ENCODE data around the gene ARID3C.
"Not testable (repeated sequence)": the region's sequence is repeated elsewhere in the genome, so short reads cannot be mapped to it uniquely, and the experiment has no call there.

ARID3C gene

DNA sequence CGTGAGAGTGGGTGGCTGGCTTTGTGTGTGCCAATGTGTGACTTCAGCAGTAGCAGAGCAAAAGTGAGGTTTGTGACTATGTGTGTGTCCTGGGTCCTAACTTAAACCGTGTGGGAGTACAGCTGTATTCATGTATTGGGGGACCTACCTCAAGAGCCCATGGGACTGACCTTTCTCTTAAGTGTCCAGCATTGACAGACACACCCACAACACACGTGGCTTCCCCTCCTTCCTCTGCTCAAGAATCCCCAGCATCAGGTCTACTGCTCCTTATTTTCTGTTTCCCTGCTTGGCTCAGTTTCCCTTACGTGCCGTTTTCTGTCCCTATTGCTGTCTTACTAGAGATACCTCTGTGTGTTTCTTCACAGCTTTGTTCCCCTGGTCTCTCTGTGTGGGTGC is 23.7 kb upstream of the ARID3C start:
- no peak for DNase-seq (ENCODE audit: low spot score)

DNA sequence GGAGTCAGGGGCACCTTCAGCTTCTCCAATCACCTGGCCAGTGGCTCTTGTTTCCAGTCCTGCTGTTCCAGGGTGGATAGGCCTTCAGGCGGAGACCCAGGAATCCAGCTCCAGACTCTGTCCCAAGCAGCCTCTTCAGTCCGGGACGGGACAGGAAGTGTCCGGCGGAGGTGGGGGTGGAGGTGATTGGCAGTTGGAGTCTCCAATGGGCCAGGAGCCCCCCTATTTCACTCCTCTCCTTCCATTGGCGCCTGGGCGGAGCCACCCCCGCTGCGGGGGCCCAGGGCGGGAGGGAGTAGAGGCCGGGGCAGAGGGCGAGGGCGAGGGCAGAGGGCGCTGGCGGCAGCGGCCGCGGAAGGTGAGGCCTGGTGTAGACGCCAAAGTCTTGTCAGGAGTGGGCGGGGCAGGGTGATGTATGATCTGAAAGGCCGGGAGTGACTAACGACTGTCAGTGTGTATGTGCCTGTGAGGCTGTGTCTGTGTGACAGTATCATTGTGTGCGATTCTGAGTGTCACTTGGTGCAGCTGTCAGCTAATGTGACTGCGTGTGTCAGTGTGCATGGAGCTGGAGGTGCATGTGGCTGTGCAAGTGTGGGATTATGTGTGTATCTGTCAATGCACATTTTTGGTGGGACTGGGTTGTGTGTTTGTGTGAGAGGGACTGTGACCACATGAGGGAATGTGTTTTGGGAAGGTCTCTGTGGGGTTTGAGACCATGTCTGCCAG is 23.2 kb upstream of the ARID3C start, which contains the start of gene IL11RA:
IL11RA (plus strand) TSS at position 310 of the 726 bp plus-strand sequence. CDS start 3,033 bp downstream, outside the sequence.
- DNase-seq (ENCODE audit: low spot score) = peak; percentile 94

DNA sequence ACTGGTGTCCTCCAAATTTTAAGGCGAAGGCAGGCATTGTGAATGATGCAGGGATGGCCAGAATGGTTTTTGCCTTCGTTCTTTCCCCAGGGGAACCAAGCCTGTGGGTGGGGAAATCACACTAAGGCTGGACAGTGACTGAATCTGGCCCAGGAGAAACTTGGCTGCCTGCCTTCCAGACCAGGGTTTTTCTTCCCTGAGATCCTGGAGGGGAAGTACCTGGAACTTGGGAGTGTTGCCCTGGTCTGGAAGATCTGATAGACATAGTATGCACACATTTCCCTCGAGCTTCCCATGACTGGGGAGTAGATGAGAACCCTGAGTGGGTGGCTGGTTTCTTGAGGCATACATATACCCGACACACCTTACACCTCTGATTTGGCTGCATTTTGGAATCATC is 22.5 kb upstream of the ARID3C start:
- no peak for DNase-seq (ENCODE audit: low spot score)

DNA sequence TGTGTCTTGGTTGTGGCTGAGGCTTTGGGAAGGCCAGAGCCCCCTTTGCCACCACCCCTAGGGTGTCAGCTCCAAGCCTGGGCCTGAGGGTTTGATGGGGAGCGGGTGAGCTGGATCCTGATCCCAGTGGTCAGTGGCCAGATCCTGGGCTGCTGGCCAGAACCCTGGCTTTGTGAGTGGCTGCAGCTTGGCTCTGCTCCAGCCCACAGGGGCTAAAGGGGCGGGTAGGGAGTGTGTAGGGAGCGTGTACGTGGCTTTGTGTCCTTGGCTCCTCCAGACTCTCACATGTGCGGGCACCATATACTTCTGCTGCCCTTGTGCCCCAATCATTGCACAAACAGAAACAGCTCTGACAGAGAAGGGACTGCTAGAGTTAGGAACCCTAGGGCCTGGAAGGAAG is 21.9 kb upstream of the ARID3C start:
- no peak for DNase-seq (ENCODE audit: low spot score)

DNA sequence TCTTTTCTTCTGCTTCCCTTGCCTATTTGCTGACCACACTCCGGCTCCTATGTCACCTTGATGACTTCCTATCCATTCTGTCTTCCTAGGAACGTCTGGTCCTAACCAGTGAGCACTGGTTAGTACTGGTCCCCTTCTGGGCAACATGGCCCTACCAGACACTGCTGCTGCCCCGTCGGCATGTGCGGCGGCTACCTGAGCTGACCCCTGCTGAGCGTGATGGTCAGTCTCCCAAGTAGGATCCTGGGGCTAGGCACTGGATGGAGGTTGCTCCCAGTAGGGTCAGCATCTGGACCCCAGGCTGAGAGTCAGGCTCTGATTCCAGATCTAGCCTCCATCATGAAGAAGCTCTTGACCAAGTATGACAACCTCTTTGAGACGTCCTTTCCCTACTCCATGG is 19.8 kb upstream of the ARID3C start:
- no peak for DNase-seq (ENCODE audit: low spot score)

DNA sequence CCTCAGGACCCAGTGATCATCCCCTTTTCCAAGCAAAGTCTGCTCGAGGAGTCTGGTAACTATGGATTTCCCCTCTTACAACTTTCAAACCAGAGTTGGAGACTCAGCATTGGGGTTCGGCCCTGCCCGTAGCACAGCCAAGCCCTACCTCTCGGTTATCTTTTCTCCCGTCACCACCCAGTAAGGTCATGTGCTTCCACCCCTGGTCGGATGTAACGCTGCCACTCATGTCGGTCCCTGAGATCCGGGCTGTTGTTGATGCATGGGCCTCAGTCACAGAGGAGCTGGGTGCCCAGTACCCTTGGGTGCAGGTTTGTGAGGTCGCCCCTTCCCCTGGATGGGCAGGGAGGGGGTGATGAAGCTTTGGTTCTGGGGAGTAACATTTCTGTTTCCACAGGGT is 18.8 kb upstream of the ARID3C start:
- DNase-seq (ENCODE audit: low spot score) = no peak

DNA sequence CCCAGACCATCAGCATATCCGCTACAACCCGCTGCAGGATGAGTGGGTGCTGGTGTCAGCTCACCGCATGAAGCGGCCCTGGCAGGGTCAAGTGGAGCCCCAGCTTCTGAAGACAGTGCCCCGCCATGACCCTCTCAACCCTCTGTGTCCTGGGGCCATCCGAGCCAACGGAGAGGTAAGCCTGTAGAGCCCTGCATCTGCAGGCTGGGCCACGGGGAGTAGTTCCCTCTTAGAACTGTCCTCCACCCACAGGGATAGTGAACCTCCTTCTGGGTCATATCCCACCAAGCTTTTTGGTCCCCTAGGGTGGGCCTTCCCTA is 18.2 kb upstream of the ARID3C start:
- DNase-seq (ENCODE audit: low spot score) = no peak

DNA sequence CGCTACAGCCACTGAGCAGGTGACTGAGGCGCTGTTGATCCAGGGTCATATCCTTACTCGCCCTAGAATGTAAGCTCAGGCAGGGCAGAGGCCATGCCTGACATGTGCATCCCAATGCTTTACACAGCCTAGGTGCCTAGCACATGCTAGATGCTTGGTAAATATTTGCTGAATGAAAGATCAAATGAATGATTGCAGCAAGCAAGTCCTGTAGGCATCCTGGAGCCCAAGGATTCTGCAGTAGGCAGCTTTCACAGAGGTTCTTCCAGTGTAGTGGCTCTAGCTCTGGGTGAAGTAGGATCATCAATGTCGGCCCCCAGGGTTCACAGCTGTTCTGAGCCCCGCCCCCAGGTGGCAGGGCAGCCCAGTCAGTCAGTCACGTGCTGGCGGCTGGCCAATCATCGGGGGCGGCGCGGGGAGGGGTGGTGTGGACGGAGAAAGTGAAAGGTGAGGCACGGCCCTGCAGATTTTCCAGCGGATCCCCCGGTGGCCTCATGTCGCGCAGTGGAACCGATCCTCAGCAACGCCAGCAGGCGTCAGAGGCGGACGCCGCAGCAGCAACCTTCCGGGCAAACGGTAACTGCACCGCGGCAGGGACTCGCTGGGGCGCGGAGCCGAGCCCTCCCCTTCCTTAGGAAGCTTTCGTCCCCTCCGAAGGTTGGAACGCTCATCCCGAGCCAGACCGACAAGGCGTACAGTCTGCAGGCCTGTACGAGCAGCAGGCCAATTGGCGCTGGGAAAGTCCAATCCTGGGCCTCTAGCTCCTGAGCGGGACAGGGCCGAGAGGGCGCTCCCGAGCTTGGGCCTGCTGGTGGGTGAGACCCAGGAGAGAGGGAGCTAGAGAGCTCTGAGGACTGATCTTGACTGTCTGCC is 17.6 kb upstream of the ARID3C start, which contains the start of gene GALT:
GALT (plus strand) TSS at position 465 of the 873 bp plus-strand sequence; CDS start at position 495, 30 bp downstream.
- DNase-seq (ENCODE audit: low spot score) = peak; percentile 80

DNA sequence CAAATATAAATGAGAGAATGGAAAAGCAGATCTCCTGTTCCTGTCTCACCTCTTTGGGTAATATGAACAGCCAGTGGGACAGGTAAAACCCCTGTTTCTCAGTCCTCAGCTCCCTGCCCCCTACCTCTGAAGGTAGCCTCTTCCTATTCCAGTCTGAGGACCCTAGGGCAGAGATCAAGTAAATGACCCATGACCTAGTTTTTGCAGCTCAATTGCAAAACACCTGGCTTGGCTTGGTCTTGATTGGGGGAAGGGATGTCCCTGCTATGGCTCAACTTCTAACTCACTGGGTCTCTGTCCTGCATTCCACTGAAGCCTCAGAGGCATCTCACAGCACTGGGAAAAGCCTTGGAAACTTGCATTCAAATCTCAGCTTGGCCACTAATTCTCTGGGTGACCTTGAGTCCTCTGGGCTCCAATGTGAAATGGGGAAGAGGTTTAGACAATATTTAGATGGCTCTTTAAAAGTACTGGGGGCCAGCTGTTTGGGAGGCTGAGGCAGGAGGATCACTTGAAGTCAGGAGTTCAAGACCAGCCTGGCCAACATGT is 16.0 kb upstream of the ARID3C start:
- no peak for DNase-seq (ENCODE audit: low spot score)

DNA sequence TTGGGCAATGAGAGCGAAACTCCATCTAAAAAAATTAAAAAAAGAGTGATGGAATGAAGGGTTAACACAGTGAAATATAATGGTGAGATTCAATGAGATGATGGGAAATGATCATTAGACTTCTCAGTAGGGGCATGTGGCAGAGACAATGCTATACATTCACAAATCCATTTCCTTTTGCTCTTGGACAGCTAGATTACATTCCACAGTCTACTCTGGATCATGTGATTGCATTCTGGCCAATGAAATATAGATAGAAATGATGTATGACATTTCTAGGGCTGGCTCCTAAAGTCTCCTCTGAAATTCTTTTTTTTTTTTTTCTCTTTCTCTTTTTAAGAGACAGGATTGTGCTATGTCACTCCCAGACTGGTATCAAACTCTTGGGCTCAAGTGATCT is 13.8 kb upstream of the ARID3C start:
- no peak for DNase-seq (ENCODE audit: low spot score)

DNA sequence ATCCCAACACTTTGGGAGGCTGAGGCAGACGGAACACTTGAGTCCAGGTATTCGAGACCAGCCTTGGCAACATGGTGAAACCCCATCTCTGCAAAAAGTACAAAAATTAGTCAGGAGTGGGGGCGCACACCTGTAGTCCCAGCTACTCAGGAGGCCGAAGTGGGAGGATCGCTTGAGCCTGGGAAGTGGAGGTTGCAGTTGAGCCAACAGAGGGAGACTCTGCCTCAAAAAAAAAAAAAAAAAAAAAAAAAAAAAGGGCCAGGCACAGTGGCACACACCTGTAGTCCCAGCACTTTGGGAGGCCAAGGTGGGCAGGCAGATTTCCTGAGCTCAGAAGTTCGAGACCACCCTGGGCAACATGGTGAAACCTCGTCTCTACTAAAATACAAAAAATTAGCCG is 10.5 kb upstream of the ARID3C start:
- not testable (repeated sequence) for DNase-seq (ENCODE audit: low spot score)

DNA sequence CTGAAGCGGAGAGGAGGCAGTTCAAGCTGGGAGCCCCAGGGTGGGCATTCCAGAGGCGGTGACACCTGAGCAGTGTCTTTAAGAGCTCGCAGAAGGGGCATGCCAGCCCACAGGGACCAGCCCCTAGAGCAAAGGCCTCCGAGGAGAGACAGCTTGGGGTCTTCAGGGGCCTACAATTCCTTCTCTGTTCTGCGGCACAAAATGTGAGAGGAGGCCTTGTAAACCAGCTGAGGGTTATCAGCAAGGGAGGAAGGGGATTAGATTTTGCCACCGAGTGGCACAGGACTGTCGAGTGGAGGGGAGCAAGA is 9.2 kb upstream of the ARID3C start:
- no peak for DNase-seq (ENCODE audit: low spot score)

DNA sequence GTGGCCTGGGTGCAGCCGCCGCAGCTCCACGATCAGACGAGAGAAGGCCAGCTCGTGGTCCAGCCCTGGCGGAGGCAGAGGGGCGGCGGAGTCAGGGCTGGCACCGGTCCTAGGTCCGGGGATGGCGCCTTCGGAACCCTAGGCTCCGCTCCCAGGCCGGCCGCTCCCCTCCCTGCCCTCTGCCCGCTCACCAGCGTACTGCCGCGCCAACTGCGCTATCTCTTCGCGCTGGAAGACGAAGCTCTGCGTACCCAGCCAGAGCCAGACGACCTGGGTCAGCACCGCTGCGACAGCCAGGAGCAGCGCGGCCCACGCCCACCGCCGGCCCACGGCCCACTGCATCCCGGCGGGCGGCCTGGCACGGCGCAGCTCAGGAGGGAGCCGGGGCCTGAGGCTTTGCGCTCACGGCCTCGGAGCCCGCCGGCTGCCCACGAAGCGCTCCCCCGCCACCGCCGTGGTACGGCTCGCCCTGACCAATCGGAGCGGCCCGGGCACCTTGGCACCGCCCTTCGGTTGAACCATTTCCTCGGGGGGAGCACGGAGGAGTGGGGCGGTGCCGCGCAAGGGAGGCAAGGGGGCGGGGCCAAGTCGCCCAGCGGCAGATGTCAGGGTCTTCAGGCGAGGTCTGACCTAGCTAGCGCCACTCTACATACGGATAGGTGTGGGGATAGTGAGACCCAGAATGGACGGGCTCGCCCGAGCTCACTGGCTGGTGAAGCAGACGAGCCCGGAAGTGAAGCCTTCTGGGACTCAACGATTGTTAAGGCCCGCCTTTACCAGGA is 8.7 kb upstream of the ARID3C start, which contains the start of gene SIGMAR1:
SIGMAR1 (minus strand) TSS at position 432 of the 782 bp plus-strand sequence; CDS start at position 342, 90 bp downstream.
- peak; percentile 93 for DNase-seq (ENCODE audit: low spot score)

DNA sequence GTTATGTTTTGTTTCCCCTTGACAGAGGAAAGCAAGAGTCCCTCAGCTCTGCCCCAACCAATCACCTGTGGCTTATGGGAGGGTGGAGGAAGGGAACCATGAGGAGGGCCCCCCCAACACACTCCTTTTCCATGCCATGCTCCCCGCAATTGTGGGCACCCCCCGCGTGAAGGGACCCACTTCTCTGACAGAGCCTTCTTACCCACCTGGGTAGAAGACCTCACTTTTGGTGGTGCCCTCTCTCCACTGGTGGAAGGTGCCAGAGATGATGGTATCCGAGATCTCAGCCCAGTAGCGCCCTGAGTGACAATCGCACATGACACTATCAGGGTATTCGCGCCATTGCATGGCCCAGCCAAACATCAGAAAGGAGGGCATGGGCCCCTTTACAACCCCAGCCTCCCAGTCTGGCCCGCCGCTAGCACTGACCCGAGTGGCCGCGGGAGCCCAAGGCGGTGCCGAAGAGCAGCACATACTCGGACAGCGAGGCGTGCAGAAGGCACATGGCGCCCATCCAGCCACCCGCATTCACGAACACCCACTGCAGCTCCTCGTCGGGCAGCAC is 8.0 kb upstream of the ARID3C start:
- DNase-seq (ENCODE audit: low spot score) = no peak

DNA sequence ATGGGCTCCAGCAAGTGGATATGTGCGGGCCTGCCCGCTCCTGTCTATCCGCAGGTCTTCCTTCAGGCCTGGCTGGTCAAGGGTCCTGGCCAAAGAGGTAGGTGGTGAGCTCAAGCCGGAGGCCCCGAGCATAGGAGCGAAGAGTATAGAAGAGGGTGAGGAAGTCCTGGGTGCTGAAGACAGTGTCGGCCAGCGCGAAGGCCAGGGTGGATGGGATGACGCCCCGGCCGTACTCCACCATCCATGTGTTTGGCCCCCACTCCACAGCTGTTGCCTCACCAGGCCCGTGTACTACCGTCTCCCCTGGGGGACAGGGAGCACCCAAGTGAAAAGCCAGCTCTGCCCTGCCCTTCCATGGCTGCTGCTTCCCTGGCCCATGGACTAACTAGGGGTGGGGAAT is 6.7 kb upstream of the ARID3C start:
- no peak for DNase-seq (ENCODE audit: low spot score)

DNA sequence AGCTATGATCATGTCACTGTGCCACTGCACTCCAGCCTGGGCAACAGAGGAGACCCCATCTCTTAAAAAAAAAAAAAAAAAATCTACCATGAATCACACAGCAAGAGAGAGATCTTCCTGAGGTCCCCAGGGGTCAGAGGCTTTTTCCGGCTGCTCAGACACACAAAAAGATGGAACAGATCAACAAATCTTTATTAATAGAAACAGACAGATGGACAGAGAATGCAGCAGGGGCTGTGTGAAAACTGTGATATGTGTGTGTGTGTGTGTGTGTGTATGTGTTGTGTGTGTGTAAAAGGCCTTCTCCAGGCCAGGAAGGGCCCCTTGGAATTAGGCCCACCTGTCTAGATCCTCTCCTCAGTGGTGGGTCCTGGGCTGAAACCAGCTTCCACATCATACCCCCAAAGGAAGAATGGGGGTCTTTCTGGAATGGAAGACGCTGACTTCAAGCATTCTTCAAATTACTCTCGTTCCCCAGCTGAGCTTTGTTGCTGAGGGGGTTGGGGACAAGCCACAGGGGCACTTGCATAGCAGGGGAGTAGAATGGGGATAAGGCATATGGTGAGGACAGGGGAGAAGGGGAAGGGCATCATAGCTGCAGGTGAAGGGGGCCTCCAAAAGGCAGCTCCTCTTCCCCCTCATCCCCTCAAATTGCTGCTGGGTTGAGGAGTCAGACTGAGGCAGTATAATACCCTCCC is 5.8 kb upstream of the ARID3C start:
- no peak for DNase-seq (ENCODE audit: low spot score)

DNA sequence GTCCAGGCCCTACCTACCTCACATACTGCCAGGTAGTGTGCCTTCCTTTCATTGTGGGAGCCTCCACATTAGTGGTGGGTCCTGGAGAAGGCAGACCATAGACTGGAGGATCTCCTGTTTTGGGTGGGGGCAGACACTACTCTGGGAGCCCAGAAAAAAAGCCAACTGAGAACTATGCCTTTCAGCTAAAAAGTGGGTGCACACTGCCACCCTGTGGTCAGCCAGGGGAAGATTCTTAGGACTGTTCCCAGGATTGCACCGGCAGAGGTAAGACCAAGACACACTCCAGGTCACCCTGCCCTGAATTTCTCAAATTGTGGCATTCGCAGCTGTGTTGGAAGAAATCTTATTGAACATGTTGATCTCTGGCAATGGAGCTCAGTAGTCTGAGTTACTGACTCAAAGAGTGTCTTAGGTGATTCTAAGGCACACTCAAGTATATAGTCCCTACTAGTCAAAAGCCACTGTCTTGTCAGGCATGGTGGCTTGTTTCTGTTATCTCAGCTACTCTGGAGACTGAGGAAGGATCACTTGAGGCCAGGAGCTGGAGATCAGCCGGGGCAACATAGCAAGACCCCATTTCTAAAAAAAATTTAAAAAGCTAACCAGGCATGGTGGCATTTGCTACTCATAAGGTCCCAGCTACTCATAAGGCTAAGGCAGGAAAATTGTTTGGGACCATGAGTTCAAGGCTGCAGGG is 5.1 kb upstream of the ARID3C start:
- peak; percentile 67 for DNase-seq (ENCODE audit: low spot score)

DNA sequence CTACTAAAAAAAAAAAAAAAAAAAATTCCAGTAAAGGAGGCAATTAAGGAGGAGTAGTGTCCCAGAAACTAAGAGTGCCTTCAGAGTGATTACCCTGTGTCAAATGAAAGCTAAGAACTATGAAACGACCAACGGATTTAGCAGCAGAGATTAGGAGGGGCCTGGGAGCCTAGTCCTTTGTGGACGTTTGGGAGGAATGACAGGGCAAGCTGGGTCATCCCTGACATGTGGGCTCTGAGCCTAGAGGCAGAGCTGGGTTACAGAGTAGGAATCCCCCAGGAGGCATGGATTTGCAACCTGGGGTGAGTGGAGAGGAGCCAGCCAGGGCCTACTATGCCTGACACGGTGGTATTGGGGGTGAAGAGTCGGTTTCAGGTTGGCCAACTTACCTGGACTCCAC is 4.3 kb upstream of the ARID3C start:
- no peak for DNase-seq (ENCODE audit: low spot score)

DNA sequence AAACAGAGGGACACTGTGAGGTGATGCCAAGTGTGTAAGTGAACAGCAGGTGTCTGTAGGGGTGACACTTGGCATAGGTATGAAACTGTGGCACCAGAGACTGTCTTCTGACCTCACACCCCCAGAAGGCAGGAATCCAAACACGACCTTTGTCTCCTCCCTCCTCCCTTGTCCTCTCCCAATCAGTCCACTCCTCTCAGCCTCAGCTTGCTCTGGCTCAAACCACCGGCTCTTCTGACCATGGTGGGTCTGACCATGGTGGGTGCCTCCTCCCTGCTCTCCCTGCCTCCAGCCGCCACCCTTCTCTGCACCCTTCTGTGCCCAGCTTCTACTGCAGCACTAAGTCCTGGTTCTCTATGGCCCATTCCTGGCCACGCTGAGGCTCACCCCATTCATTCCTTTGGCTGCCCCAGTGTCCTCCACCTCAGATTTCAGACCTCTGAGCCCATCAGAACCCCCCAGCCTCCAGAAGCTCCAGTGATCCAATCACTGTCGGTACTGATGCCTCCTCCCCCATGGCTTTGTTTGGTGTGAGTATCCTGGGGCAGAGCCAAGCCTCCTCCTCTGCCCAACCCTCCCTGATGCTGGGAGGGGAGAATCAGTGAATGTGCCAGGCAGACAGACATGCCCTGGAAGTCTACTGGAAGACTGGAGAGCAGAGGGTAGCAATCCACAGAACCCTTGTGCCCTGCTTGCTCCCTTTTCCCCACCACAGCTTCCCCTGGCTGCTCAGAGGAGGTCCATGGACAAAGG is 1.7 kb upstream of the ARID3C start:
- no peak for DNase-seq (ENCODE audit: low spot score)

DNA sequence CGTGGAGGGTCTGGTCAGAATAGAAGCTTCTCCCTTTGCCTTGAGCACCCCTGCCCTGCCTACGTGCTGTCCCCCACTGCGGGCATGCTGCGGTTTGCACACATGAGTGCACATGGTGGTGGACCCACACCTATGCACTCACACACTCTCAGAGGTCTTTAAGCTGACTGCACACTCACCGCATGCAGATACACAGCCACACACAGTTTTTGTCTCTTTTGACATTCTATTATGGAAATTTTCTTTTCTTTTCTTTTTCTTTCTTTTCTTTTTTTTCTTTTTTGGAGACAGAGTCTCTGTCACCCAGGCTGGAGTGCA is 584 bp upstream of the ARID3C start:
- DNase-seq (ENCODE audit: low spot score) = no peak

All from globus pallidus (tissue), 1 donor.